ENCODE measurements around the gene CINP. TPM values are rescaled to one million over a fixed set of nuclear protein-coding genes. Genes with fewer than 3 reads are reported as not detected.

CINP gene
- total RNA-seq, 4 donors from 2014 or later, result 5.8 to 29.9 (median 24.8) TPM

DNA sequence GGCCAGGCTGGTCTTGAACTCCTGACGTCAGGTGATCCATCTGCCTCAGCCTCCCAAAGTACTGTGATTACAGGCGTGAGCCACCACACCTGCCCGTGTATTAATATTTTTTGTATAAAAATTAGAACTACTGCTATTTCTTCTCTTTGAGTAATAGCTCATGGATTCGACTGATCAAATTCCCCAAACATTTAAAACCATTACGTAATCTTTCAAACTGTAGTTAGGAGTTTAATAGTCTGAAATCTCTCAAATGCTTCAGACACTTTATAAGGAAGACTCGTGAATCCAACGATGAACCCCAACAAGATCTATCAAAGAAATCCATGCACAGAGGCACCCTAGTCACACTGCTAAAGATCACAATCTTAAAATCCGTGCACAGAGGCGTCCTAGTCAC is 16.1 kb upstream of the CINP start:
- H3K4me3 ChIP-seq, result no peak overlapping the region
- H3K36me3 ChIP-seq, result peaks cover 0 to 24% (median 0%) of the 10 kb centered on the region in 3 donors
- no peaks in the 10 kb centered on the region for H3K9me3 ChIP-seq
- no peak overlapping the region for H3K27ac ChIP-seq
- no peak for DNase-seq
- no peaks in the 10 kb centered on the region for H3K27me3 ChIP-seq
- no peak for TF ChIP-seq POLR2A (IDR thresholded peaks at IDR 0.05)
- TF ChIP-seq, protein P1, sequence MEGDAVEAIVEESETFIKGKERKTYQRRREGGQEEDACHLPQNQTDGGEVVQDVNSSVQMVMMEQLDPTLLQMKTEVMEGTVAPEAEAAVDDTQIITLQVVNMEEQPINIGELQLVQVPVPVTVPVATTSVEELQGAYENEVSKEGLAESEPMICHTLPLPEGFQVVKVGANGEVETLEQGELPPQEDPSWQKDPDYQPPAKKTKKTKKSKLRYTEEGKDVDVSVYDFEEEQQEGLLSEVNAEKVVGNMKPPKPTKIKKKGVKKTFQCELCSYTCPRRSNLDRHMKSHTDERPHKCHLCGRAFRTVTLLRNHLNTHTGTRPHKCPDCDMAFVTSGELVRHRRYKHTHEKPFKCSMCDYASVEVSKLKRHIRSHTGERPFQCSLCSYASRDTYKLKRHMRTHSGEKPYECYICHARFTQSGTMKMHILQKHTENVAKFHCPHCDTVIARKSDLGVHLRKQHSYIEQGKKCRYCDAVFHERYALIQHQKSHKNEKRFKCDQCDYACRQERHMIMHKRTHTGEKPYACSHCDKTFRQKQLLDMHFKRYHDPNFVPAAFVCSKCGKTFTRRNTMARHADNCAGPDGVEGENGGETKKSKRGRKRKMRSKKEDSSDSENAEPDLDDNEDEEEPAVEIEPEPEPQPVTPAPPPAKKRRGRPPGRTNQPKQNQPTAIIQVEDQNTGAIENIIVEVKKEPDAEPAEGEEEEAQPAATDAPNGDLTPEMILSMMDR (IDR thresholded peaks at IDR 0.05), result no peak
- H3K4me1 ChIP-seq, result no peaks in the 10 kb centered on the region

DNA sequence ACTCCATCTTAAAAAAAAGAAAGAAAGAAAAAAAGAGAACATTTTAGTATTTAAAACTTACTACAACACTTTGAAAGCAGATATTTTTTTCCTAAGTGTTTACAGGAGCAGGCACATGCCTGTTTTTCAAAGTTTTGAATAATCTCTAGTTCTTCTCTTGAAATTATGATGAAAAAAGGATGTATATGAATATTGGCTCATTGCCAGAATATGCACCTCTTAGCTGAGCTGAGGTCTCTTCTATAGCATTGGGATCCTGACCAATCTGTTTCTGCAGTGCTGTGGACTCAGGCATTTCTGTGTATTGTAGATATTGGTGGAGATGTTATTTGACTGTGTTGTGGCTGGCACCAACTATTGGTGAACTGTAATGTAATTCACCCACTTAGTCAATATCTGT is 15.0 kb upstream of the CINP start:
- Histone ChIP-seq H3K4me3 (no peak overlapping the region), H3K27me3 (no peaks in the 10 kb centered on the region), H3K36me3 (peaks cover 0 to 24% (median 0%) of the 10 kb centered on the region in 3 donors), H3K27ac (no peak overlapping the region), H3K9me3 (no peaks in the 10 kb centered on the region), H3K4me1 (no peaks in the 10 kb centered on the region)
- no peak for DNase-seq
- TF ChIP-seq POLR2A (IDR thresholded peaks at IDR 0.05), result no peak
- TF ChIP-seq, protein P1 (IDR thresholded peaks at IDR 0.05), result no peak

DNA sequence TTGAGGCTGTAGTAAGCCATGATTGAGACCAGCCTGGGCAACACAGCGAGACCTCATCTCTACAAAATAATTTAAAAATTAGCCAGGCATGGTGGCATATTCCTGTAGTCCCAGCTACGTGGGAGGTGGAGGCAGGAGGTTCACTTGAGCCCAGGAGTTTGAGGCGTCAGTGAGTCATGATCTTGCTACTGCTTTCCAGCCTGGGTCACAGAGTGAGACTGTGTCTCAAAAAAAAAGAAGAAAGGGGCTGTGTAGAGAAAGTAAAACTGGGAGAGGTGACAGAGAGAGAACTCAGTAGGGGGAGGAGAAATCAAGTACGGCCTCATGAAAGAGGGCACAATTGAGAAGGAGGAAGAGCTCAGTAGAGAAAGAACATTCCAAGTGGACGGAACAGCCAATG is 12.4 kb upstream of the CINP start:
- no peak overlapping the region for H3K27ac ChIP-seq
- H3K4me1 ChIP-seq, result no peaks in the 10 kb centered on the region
- H3K9me3 ChIP-seq, result no peaks in the 10 kb centered on the region
- no peak for TF ChIP-seq POLR2A (IDR thresholded peaks at IDR 0.05)
- TF ChIP-seq, protein P1 (IDR thresholded peaks at IDR 0.05), result no peak
- H3K36me3 ChIP-seq, result peaks cover 0 to 15% (median 0%) of the 10 kb centered on the region in 3 donors
- no peak overlapping the region for H3K4me3 ChIP-seq
- DNase-seq, result no peak
- no peaks in the 10 kb centered on the region for H3K27me3 ChIP-seq

DNA sequence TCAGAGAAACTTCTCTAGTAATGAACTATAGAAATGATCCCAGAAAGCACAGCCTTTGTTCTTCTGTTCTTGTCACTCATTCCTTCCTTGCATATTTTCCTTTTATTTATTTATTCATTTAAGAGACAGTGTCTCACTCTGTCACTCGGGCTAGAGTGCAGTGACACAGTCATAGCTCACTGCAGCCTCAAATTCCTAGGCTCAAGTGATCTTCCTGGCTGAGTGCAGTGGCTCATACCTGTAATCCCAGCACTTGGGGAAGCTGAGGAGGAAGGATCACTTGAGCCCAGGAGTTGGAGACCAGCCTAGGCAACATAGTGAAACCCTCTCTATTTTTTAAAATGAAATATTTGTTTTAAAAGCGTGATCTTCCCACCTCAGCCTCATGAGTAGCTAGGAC is 11.6 kb upstream of the CINP start:
- no peak overlapping the region for H3K4me3 ChIP-seq
- H3K9me3 ChIP-seq, result no peaks in the 10 kb centered on the region
- TF ChIP-seq, protein P1 (IDR thresholded peaks at IDR 0.05), result no peak
- TF ChIP-seq POLR2A (IDR thresholded peaks at IDR 0.05), result no peak

DNA sequence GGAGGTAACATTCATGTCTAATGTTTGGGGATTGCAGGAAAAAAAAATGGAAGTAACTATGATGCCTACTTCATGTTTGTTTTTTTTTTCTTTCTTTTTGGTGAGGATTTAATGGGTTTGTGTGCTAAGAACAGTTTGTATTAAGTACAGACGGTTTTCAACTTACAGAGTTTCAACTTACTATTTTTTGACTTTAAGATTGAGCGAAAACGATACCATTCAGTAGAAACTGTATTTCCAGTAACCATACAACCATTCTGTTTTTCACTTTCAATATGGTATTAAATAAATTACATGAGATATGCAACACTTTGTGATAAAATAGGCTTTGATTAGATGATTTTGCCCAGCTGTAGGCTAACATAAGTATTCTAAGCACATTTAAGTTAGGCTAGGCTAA is 10.4 kb upstream of the CINP start:
- no peaks in the 10 kb centered on the region for H3K4me1 ChIP-seq
- H3K27ac ChIP-seq, result no peak overlapping the region
- TF ChIP-seq, protein P1 (IDR thresholded peaks at IDR 0.05), result no peak

More for the DNA sequence above, 11.6 kb upstream of the CINP start:
- Histone ChIP-seq H3K27ac (no peak overlapping the region), H3K36me3 (peaks cover 0 to 13% (median 0%) of the 10 kb centered on the region in 3 donors), H3K27me3 (no peaks in the 10 kb centered on the region), H3K4me1 (no peaks in the 10 kb centered on the region)
- no peak for DNase-seq

DNA sequence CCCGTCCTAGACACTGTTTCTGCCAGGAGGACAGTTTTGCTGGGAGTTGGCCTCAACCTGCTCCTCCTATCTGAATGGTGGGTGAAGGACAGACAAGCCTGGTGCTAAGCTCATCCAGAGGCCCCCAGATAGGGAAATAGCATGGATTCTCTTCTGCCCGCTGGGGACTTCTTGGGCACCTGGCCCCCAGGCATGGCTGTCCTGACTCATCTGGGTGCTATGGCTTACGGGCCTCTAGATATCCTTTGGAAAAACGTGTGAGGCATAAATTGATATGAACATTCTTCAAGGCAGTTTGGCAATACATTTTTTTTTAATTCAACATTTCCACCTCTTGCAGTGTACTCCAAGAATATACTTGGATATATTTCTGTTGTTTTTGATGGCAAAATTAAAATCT is 8.7 kb upstream of the CINP start:
- Histone ChIP-seq H3K27me3 (no peaks in the 10 kb centered on the region), H3K4me3 (no peak overlapping the region), H3K27ac (no peak overlapping the region), H3K36me3 (no peaks in the 10 kb centered on the region), H3K9me3 (no peaks in the 10 kb centered on the region), H3K4me1 (no peaks in the 10 kb centered on the region)
- TF ChIP-seq, protein P1 (IDR thresholded peaks at IDR 0.05), result no peak
- TF ChIP-seq POLR2A (IDR thresholded peaks at IDR 0.05), result no peak
- DNase-seq, result no peak

More for the DNA sequence above, 10.4 kb upstream of the CINP start:
- H3K4me3 ChIP-seq, result no peak overlapping the region
- H3K36me3 ChIP-seq, result peaks cover 0 to 13% (median 0%) of the 10 kb centered on the region in 3 donors
- H3K9me3 ChIP-seq, result no peaks in the 10 kb centered on the region
- no peaks in the 10 kb centered on the region for H3K27me3 ChIP-seq
- no peak for DNase-seq
